ENCODE measurements around the gene TMEM30B. TPM values are rescaled to one million over a fixed set of nuclear protein-coding genes. Genes with fewer than 3 reads are reported as not detected.

The TMEM30B gene
- total and polyA plus RNA-seq, 4 donors = 3.0 to 7.4 (median 5.6) TPM

GRCh38 chr14:61322011-61322798 lies 41.1 kb upstream of the TMEM30B start:
- 5% methylated on average over 63 of the region's 63 CpGs for WGBS
- Histone ChIP-seq H3K27me3 (ENCODE audit: control insufficient read depth in 4 of 4, insufficient read depth in 4 of 4, low read length in 3 of 4) (no peaks in the 10 kb centered on the region), H3K27ac (ENCODE audit: low read depth in 1 of 2, low read length in 2 of 2) (peak overlapping the region; percentile 72 to 82), H3K4me1 (ENCODE audit: control insufficient read depth in 4 of 4, insufficient read depth in 4 of 4, low read length in 3 of 4) (peaks cover 9 to 21% (median 14%) of the 10 kb centered on the region in 4 donors), H3K9me3 (ENCODE audit: control insufficient read depth in 4 of 4, low read length in 3 of 4) (no peaks in the 10 kb centered on the region), H3K4me3 (ENCODE audit: low read depth in 1 of 3, low read length in 3 of 3) (peak overlapping the region; percentile 61 to 71 (median 69)), H3K9ac (ENCODE audit: low read depth in 1 of 2, low read length in 2 of 2) (peak overlapping the region; percentile 17 to 25), H3K36me3 (ENCODE audit: control insufficient read depth in 4 of 4, insufficient read depth in 3 of 4, low read depth in 1 of 4, low read length in 3 of 4) (no peaks in the 10 kb centered on the region)
- TF ChIP-seq EGR1 (IDR thresholded peaks at IDR 0.05; ENCODE audit: low read depth in 2 of 2) (no peak), ATF3 (IDR thresholded peaks at IDR 0.05) (no peak), JUND (IDR thresholded peaks at IDR 0.05) (no peak), YY1 (IDR thresholded peaks at IDR 0.05) (no peak), SP1 (IDR thresholded peaks at IDR 0.05) (no peak), RXRA (IDR thresholded peaks at IDR 0.05) (no peak), HNF4A (conservative IDR thresholded peaks at IDR 0.05) (no peak), MAX (IDR thresholded peaks at IDR 0.05) (no peak), REST (IDR thresholded peaks at IDR 0.05) (no peak), CTCF (IDR thresholded peaks at IDR 0.05; ENCODE audit: low read depth, low read length, missing input control) (no peak), HNF4G (IDR thresholded peaks at IDR 0.05) (no peak), FOXA2 (IDR thresholded peaks at IDR 0.05) (no peak), TAF1 (conservative IDR thresholded peaks at IDR 0.05) (no peak), GABPA (IDR thresholded peaks at IDR 0.05 in 1 of 2, conservative IDR thresholded peaks at IDR 0.05 in 1 of 2) (no peak)
- DNase-seq (ENCODE audit: low spot score) = peak; percentile 36

GRCh38 chr14:61321385-61322010 lies 40.4 kb upstream of the TMEM30B start, which contains the start of gene PRKCH:
Gene PRKCH (plus strand): TSS chr14:61321579. CDS start chr14:61322102, 523 bp downstream.
- WGBS = under 1% methylated on average over 66 of the region's 66 CpGs
- peak within 1 kb of the TSS; percentile 72 to 82 for H3K27ac ChIP-seq (ENCODE audit: low read depth in 1 of 2, low read length in 2 of 2)
- TF ChIP-seq RAD21 (IDR thresholded peaks at IDR 0.05) (peak; percentile 17 to 33), SP1 (IDR thresholded peaks at IDR 0.05) (no peak)

More at GRCh38 chr14:61321385-61322010, 40.4 kb upstream of the TMEM30B start, which contains the start of gene PRKCH:
- Histone ChIP-seq H3K27me3 (ENCODE audit: control insufficient read depth in 4 of 4, insufficient read depth in 4 of 4, low read length in 3 of 4) (no peaks in the 10 kb centered on the region), H3K36me3 (ENCODE audit: control insufficient read depth in 4 of 4, insufficient read depth in 3 of 4, low read depth in 1 of 4, low read length in 3 of 4) (no peaks in the 10 kb centered on the region), H3K9ac (ENCODE audit: low read depth in 1 of 2, low read length in 2 of 2) (peak within 1 kb of the TSS; percentile 17 to 19), H3K4me1 (ENCODE audit: control insufficient read depth in 4 of 4, insufficient read depth in 4 of 4, low read length in 3 of 4) (peaks cover 9 to 18% (median 14%) of the 10 kb centered on the region in 4 donors), H3K4me3 (ENCODE audit: low read depth in 1 of 3, low read length in 3 of 3) (peak within 1 kb of the TSS; percentile 61 to 71 (median 69)), H3K9me3 (ENCODE audit: control insufficient read depth in 4 of 4, low read length in 3 of 4) (no peaks in the 10 kb centered on the region)
- peak; percentile 42 for DNase-seq (ENCODE audit: low spot score)
